ENCODE measurements around the gene SMIM13. TPM values are rescaled to one million over a fixed set of nuclear protein-coding genes. Genes with fewer than 3 reads are reported as not detected.

Gene SMIM13
- total RNA-seq, 4 donors from 2014 or later, result 3.8 to 7.4 (median 6.3) TPM

GRCh38 chr6:11149551-11149950 lies 55.9 kb downstream of the SMIM13 start:
- H3K27me3 ChIP-seq, result no peaks in the 10 kb centered on the region
- no peak for DNase-seq
- no peak overlapping the region for H3K27ac ChIP-seq
- no peaks in the 10 kb centered on the region for H3K9me3 ChIP-seq
- no peak for TF ChIP-seq POLR2A (IDR thresholded peaks at IDR 0.05)
- no peak for TF ChIP-seq CTCF (IDR thresholded peaks at IDR 0.05)
- peaks cover 0 to 2% (median 0%) of the 10 kb centered on the region in 3 donors for H3K4me1 ChIP-seq
- WGBS, 2 donors, result 89 to 100% methylated on average over 3 of the region's 3 CpGs
- no peak overlapping the region for H3K4me3 ChIP-seq
- intact Hi-C loops (cut with DNase I), result no loop called here
- no peaks in the 10 kb centered on the region for H3K36me3 ChIP-seq

- 81 to 88% methylated on average over 1 of the region's 1 CpG for WGBS, 2 donors
- H3K9me3 ChIP-seq, result no peaks in the 10 kb centered on the region
- H3K36me3 ChIP-seq, result no peaks in the 10 kb centered on the region
- H3K27ac ChIP-seq, result no peak overlapping the region
- H3K4me1 ChIP-seq, result no peaks in the 10 kb centered on the region
- no peak overlapping the region for H3K4me3 ChIP-seq
- no peak for DNase-seq
- TF ChIP-seq POLR2A (IDR thresholded peaks at IDR 0.05), result no peak
- no peaks in the 10 kb centered on the region for H3K27me3 ChIP-seq
- intact Hi-C loops (cut with DNase I), result no loop called here
Observed at GRCh38 chr6:11151488-11151887, 57.9 kb downstream of the SMIM13 start.

DNA sequence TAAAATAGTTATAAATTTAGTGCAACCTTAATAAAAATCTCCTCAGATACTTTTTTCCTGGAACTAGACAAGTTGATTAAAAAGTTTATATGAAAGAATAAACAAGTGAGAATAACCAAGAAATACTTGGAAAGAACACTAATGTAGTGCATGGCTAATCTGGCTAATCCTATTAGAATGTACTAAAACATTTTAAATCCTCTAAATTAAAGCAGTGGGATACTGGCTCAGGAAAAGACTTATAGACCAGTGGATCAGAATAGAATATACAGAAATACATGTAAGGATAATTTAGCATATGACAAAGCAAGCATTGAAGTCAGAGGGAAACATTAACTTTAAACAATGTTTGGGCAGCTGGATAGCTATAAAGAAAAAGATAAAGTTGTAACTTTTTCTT lies 58.9 kb downstream of the SMIM13 start:
- Histone ChIP-seq H3K9me3 (no peaks in the 10 kb centered on the region), H3K4me3 (no peak overlapping the region), H3K36me3 (no peaks in the 10 kb centered on the region), H3K27ac (no peak overlapping the region), H3K4me1 (no peaks in the 10 kb centered on the region), H3K27me3 (no peaks in the 10 kb centered on the region)
- TF ChIP-seq CTCF (IDR thresholded peaks at IDR 0.05) (no peak), POLR2A (IDR thresholded peaks at IDR 0.05) (no peak)
- intact Hi-C loops (cut with DNase I), result no loop called here
- DNase-seq, result no peak

- no peaks in the 10 kb centered on the region for H3K9me3 ChIP-seq
- 92 to 97% methylated on average over 6 of the region's 6 CpGs for WGBS, 2 donors
- no peaks in the 10 kb centered on the region for H3K36me3 ChIP-seq
- H3K27ac ChIP-seq, result no peak overlapping the region
- DNase-seq, result no peak
- TF ChIP-seq CTCF (IDR thresholded peaks at IDR 0.05), result no peak
- TF ChIP-seq POLR2A (IDR thresholded peaks at IDR 0.05), result no peak
- intact Hi-C loops (cut with DNase I), result no loop called here
- H3K4me1 ChIP-seq, result no peaks in the 10 kb centered on the region
- no peaks in the 10 kb centered on the region for H3K27me3 ChIP-seq
- no peak overlapping the region for H3K4me3 ChIP-seq
Observed at GRCh38 chr6:11153447-11153846, 59.8 kb downstream of the SMIM13 start.

DNA sequence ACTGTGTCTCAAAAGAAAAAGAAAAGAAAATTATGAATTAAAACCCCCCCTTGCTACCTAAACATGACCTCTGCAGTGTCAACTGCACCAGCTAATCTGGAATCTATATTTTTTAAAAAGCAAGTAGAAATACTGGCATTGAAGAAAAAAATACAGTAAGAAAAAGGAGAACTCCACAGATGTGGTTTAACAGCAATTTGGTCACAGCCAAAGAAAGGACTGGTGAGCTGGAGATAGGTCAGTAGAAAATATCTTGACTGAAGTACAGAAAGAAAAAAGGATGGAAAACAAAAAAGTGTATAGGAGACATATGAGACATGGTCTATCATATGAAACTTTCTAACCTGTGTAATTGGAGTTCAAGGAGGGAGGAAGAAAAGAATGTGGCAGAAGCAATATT lies 62.0 kb downstream of the SMIM13 start:
- Histone ChIP-seq H3K9me3 (peaks cover 0 to 4% (median 0%) of the 10 kb centered on the region in 3 donors), H3K27me3 (no peaks in the 10 kb centered on the region), H3K27ac (no peak overlapping the region), H3K4me1 (no peaks in the 10 kb centered on the region), H3K36me3 (no peaks in the 10 kb centered on the region), H3K4me3 (no peak overlapping the region)
- TF ChIP-seq POLR2A (IDR thresholded peaks at IDR 0.05) (no peak), CTCF (IDR thresholded peaks at IDR 0.05) (no peak)
- no peak for DNase-seq
- intact Hi-C loops (cut with DNase I), result no loop called here

DNA sequence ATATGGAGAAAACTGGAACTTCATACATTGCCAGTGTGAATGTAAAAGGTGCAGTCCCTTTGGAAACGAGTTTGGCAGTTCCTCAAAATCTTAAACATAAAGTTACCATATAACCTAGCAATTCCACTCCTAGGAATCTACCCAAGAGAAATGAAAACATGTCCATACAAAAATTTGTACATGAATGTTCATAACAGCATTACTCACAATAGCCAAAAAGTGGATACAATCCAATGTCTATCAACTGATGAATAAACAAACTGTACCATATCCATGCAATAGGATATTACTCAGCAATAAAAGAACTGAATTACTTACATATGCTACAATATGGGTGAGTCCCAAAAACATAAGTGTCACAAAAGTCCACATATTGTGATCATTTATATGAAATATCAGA lies 66.6 kb downstream of the SMIM13 start:
- intact Hi-C loops (cut with DNase I), result no loop called here
- 24 to 46% methylated on average over 1 of the region's 1 CpG for WGBS, 2 donors
- TF ChIP-seq POLR2A (IDR thresholded peaks at IDR 0.05) (no peak), CTCF (IDR thresholded peaks at IDR 0.05) (no peak)
- Histone ChIP-seq H3K4me1 (no peaks in the 10 kb centered on the region), H3K4me3 (no peak overlapping the region), H3K27me3 (no peaks in the 10 kb centered on the region), H3K36me3 (no peaks in the 10 kb centered on the region), H3K27ac (no peak overlapping the region), H3K9me3 (peaks cover 0 to 4% (median 0%) of the 10 kb centered on the region in 3 donors)
- DNase-seq, result no peak

Measured in esophagus squamous epithelium (tissue), 5 donors.